ENCODE results near the gene ATP13A2.
A peak's percentile ranks its signal among the peaks of the same experiment; 100 is the strongest.
"Not testable (repeated sequence)": the region's sequence is repeated elsewhere in the genome, so short reads cannot be mapped to it uniquely, and the experiment has no call there.

The ATP13A2 gene

GRCh38 chr1:16965486-16966067 is 46.2 kb downstream of the ATP13A2 start:
- DNase-seq (ENCODE audit: extremely low read depth in 1 of 2, low read depth in 1 of 2), result no peak

GRCh38 chr1:16964169-16964568 is 47.6 kb downstream of the ATP13A2 start:
- not testable (repeated sequence) for DNase-seq (ENCODE audit: extremely low read depth in 1 of 2, low read depth in 1 of 2)

GRCh38 chr1:16961297-16962133 is 50.2 kb downstream of the ATP13A2 start:
- DNase-seq (ENCODE audit: extremely low read depth in 1 of 2, low read depth in 1 of 2), result no peak

GRCh38 chr1:16960560-16961296 is 51.0 kb downstream of the ATP13A2 start:
- DNase-seq (ENCODE audit: extremely low read depth in 1 of 2, low read depth in 1 of 2), result peak; percentile 28 to 58

GRCh38 chr1:16958475-16958874 is 53.3 kb downstream of the ATP13A2 start:
- no peak for DNase-seq (ENCODE audit: extremely low read depth in 1 of 2, low read depth in 1 of 2)

GRCh38 chr1:16957731-16958130 is 54.0 kb downstream of the ATP13A2 start:
- DNase-seq (ENCODE audit: extremely low read depth in 1 of 2, low read depth in 1 of 2), result no peak

GRCh38 chr1:16956775-16957174 is 55.0 kb downstream of the ATP13A2 start:
- DNase-seq (ENCODE audit: extremely low read depth in 1 of 2, low read depth in 1 of 2), result no peak

- DNase-seq (ENCODE audit: extremely low read depth in 1 of 2, low read depth in 1 of 2), result no peak
These were observed 56.5 kb downstream of the ATP13A2 start for GRCh38 chr1:16955186-16955585.

- no peak for DNase-seq (ENCODE audit: extremely low read depth in 1 of 2, low read depth in 1 of 2)
These were observed 57.1 kb downstream of the ATP13A2 start for GRCh38 chr1:16954579-16954978.

GRCh38 chr1:16952376-16952775 is 59.4 kb downstream of the ATP13A2 start:
- not testable (repeated sequence) for DNase-seq (ENCODE audit: extremely low read depth in 1 of 2, low read depth in 1 of 2)

GRCh38 chr1:16949026-16949425 is 62.7 kb downstream of the ATP13A2 start:
- DNase-seq (ENCODE audit: extremely low read depth in 1 of 2, low read depth in 1 of 2), result not testable (repeated sequence)

GRCh38 chr1:16948282-16948891 is 63.3 kb downstream of the ATP13A2 start:
- DNase-seq (ENCODE audit: extremely low read depth in 1 of 2, low read depth in 1 of 2), result not testable (repeated sequence)

GRCh38 chr1:16946646-16947045 is 65.1 kb downstream of the ATP13A2 start:
- no peak for DNase-seq (ENCODE audit: extremely low read depth in 1 of 2, low read depth in 1 of 2)

- DNase-seq (ENCODE audit: extremely low read depth in 1 of 2, low read depth in 1 of 2), result not testable (repeated sequence)
These were observed 65.5 kb downstream of the ATP13A2 start for GRCh38 chr1:16946185-16946584.

GRCh38 chr1:16945512-16945911 is 66.2 kb downstream of the ATP13A2 start:
- not testable (repeated sequence) for DNase-seq (ENCODE audit: extremely low read depth in 1 of 2, low read depth in 1 of 2)

GRCh38 chr1:16944038-16944437 is 67.7 kb downstream of the ATP13A2 start:
- DNase-seq (ENCODE audit: extremely low read depth in 1 of 2, low read depth in 1 of 2), result no peak

- not testable (repeated sequence) for DNase-seq (ENCODE audit: extremely low read depth in 1 of 2, low read depth in 1 of 2)
These were observed 72.1 kb downstream of the ATP13A2 start for GRCh38 chr1:16939386-16940180.

GRCh38 chr1:16938351-16939321 is 73.1 kb downstream of the ATP13A2 start:
- no peak for DNase-seq (ENCODE audit: extremely low read depth in 1 of 2, low read depth in 1 of 2)

- not testable (repeated sequence) for DNase-seq (ENCODE audit: extremely low read depth in 1 of 2, low read depth in 1 of 2)
These were observed 75.1 kb downstream of the ATP13A2 start for GRCh38 chr1:16936580-16936979.

All from activated CD8-positive, alpha-beta memory T cell treated with anti-CD3 and anti-CD28 coated beads for 1 hour (primary cell).